GF-D8 (cell line): ENCODE results near the gene AFF3.
"Not testable (repeated sequence)": the region's sequence is repeated elsewhere in the genome, so short reads cannot be mapped to it uniquely, and the experiment has no call there.

Experiments
- DNase-seq: peaks from one replicate; lab custom pipeline; 2025; lab: John Stamatoyannopoulos, UW

Gene AFF3

GRCh38 chr2:100107906-100108647 is 34.3 kb downstream of the AFF3 start:
- DNase-seq = no peak

- DNase-seq = no peak
Measured at GRCh38 chr2:100107440-100107839, 35.0 kb downstream of the AFF3 start.

GRCh38 chr2:100106460-100106859 is 35.9 kb downstream of the AFF3 start:
- DNase-seq = no peak

- DNase-seq = no peak
Measured at GRCh38 chr2:100105678-100106054, 36.7 kb downstream of the AFF3 start.

- no peak for DNase-seq
Measured at GRCh38 chr2:100104718-100105677, 37.4 kb downstream of the AFF3 start.

- not testable (repeated sequence) for DNase-seq
Measured at GRCh38 chr2:100104265-100104664, 38.1 kb downstream of the AFF3 start.

- not testable (repeated sequence) for DNase-seq
Measured at GRCh38 chr2:100103527-100104252, 38.7 kb downstream of the AFF3 start.

- not testable (repeated sequence) for DNase-seq
Measured at GRCh38 chr2:100102466-100103180, 39.8 kb downstream of the AFF3 start.

- DNase-seq = not testable (repeated sequence)
Measured at GRCh38 chr2:100098855-100099254, 43.5 kb downstream of the AFF3 start.

- DNase-seq = not testable (repeated sequence)
Measured at GRCh38 chr2:100097611-100098294, 44.6 kb downstream of the AFF3 start.

GRCh38 chr2:100095845-100096244 is 46.5 kb downstream of the AFF3 start:
- not testable (repeated sequence) for DNase-seq

GRCh38 chr2:100091807-100092206 is 50.6 kb downstream of the AFF3 start:
- DNase-seq = not testable (repeated sequence)

GRCh38 chr2:100085744-100086143 is 56.6 kb downstream of the AFF3 start:
- DNase-seq = not testable (repeated sequence)

- DNase-seq = not testable (repeated sequence)
Measured at GRCh38 chr2:100083421-100084216, 58.8 kb downstream of the AFF3 start.

GRCh38 chr2:100082302-100082978 is 60.0 kb downstream of the AFF3 start:
- not testable (repeated sequence) for DNase-seq

- DNase-seq = no peak
Measured at GRCh38 chr2:100077935-100078334, 64.5 kb downstream of the AFF3 start.

- no peak for DNase-seq
Measured at GRCh38 chr2:100077456-100077855, 64.9 kb downstream of the AFF3 start.

GRCh38 chr2:100075532-100075931 is 66.9 kb downstream of the AFF3 start:
- DNase-seq = no peak

GRCh38 chr2:100073110-100073509 is 69.3 kb downstream of the AFF3 start:
- no peak for DNase-seq

- no peak for DNase-seq
Measured at GRCh38 chr2:100072503-100072902, 69.9 kb downstream of the AFF3 start.
